ENCODE measurements around the gene SARS2. TPM values are rescaled to one million over a fixed set of nuclear protein-coding genes. Genes with fewer than 3 reads are reported as not detected.

The SARS2 gene
- total RNA-seq, 1 experiment from 2014 or later = 74.7 TPM

- H3K27ac Mint-ChIP-seq = peak overlapping the region; percentile 55
- H3K4me3 Mint-ChIP-seq = peak overlapping the region; percentile 84
- POLR2A ChIA-PET = interaction anchor here (1.4 kb wide), 1 partner anchor 44 kb away, joined by 4 read pairs; the partner anchor contains the start of genes MRPS12 and SARS2
- TF ChIP-seq ZNF121 (CRISPR knock-in tag; IDR thresholded peaks at IDR 0.05) (no peak), ZNF416 (CRISPR knock-in tag; IDR thresholded peaks at IDR 0.05) (no peak), E2F5 (CRISPR knock-in tag; IDR thresholded peaks at IDR 0.05) (no peak), CDX4 (CRISPR knock-in tag; IDR thresholded peaks at IDR 0.05; ENCODE audit: borderline replicate concordance) (no peak), MYBL2 (CRISPR knock-in tag; IDR thresholded peaks at IDR 0.05) (no peak), IRF2 (CRISPR knock-in tag; IDR thresholded peaks at IDR 0.05; ENCODE audit: borderline replicate concordance, low read depth) (no peak), GRHL2 (CRISPR knock-in tag; IDR thresholded peaks at IDR 0.05; ENCODE audit: insufficient replicate concordance, severe bottlenecking) (no peak), CREB1 (CRISPR knock-in tag; IDR thresholded peaks at IDR 0.05) (no peak), STAT6 (CRISPR knock-in tag; conservative IDR thresholded peaks at IDR 0.05; ENCODE audit: low read depth) (no peak), ZNF138 (CRISPR knock-in tag; conservative IDR thresholded peaks at IDR 0.05) (no peak), IRF1 (CRISPR knock-in tag; IDR thresholded peaks at IDR 0.05) (no peak), ATF6 (CRISPR knock-in tag; IDR thresholded peaks at IDR 0.05) (no peak), E2F1 (CRISPR knock-in tag; IDR thresholded peaks at IDR 0.05) (no peak), ZNF512 (CRISPR knock-in tag; IDR thresholded peaks at IDR 0.05; ENCODE audit: borderline replicate concordance) (no peak), MXD4 (CRISPR knock-in tag; IDR thresholded peaks at IDR 0.05; ENCODE audit: borderline replicate concordance) (no peak), ATF2 (CRISPR knock-in tag; IDR thresholded peaks at IDR 0.05; ENCODE audit: borderline replicate concordance, low read depth) (no peak)
- peaks cover 9% of the 10 kb centered on the region; the same call in 1 of the 2 replicates for H3K36me3 Mint-ChIP-seq
- DNase-seq (ENCODE audit: low spot score) (no peak), ATAC-seq (no peak)
- H3K9me3 Mint-ChIP-seq = peaks cover under 1% of the 10 kb centered on the region; the same call in 1 of the 2 replicates
- no peaks in the 10 kb centered on the region for H3K27me3 Mint-ChIP-seq (ENCODE audit: low read depth)
- H3K4me1 Mint-ChIP-seq = peaks cover 15% of the 10 kb centered on the region
- CTCF ChIA-PET = interaction anchor here (0.6 to 4.5 kb wide), 10 partner anchors 13 to 1169 kb away, joined by 3 to 55 read pairs (median 14); partner anchors contain the start of genes FBXO27, MRPS12 and SARS2
Measured at GRCh38 chr19:38974624-38975213, 44.2 kb upstream of the SARS2 start.

All from WTC11 (cell line).